GM12878 (cell line): Measurements from ENCODE around the gene GSTO1. TPM values are rescaled to one million over a fixed set of nuclear protein-coding genes. Genes with fewer than 3 reads are reported as not detected.

Experiments
- ATAC-seq: fragments of 200-7000 bp; cut with Tn5 transposase; 3 replicates; pipeline ENCODE4 v1.9.1; 2020; ENCODE audit warnings: mild to moderate bottlenecking, moderate library complexity
- BruUV-seq: library from RNA; stranded (reverse); fragments of 400-500 nt; replicated peaks from 2 replicates; lab custom pipeline; 2021; lab: Mats Ljungman, UMichigan
- CTCF ChIA-PET: fragments of 300-600 bp; sonication (Branson Sonifier 250); formaldehyde crosslinking; extraction: SDS; loops from one replicate; lab custom pipeline; 2021; ENCODE audit warnings: inconsistent platforms; lab: Yijun Ruan, JAX
- POLR2A ChIA-PET: fragments of 350-600 bp; formaldehyde crosslinking; extraction: SDS; loops from one replicate; lab custom pipeline; 2021; ENCODE audit warnings: inconsistent platforms; lab: Charles Lee
- RAD21 ChIA-PET: fragments of 300-600 bp; sonication (Branson Sonifier 250); formaldehyde crosslinking; loops from one replicate; lab custom pipeline; 2023; ENCODE audit warnings: antibody characterized with exemption; ENCODE audit not compliant: unreplicated experiment; lab: Charles Lee
- SMC1A ChIA-PET: fragments of 300-600 bp; sonication (Branson Sonifier 250); formaldehyde crosslinking; loops from one replicate; lab custom pipeline; 2023; ENCODE audit not compliant: unreplicated experiment, uncharacterized antibody; lab: Charles Lee
- DNase-seq: peaks from one replicate; pipeline ENCODE4 v3.0.0-alpha.2; 2011; ENCODE audit warnings: low read depth, low spot score
- FAIRE-seq: peaks from 3 replicates; lab custom pipeline; 2011; peaks lifted over from hg19 to GRCh38; lab: Jason Lieb, UNC
- H2AFZ ChIP-seq: 2 replicates; pipeline ENCODE4 v1.6.0; 2011; ENCODE audit warnings: low read depth, low read length, control low read depth; ENCODE audit not compliant: control insufficient read depth
- H3K27ac ChIP-seq: 2 replicates; pipeline ENCODE4 v1.5.1; 2011; ENCODE audit warnings: control low read depth; ENCODE audit not compliant: control insufficient read depth, insufficient read depth
- H3K27me3 ChIP-seq, 2 experiments: replicated peaks in 1 of 2; 2 replicates each; pipeline versions ENCODE4 v1.6.0 to v1.6.1; 2011; ENCODE audit warnings: low read length in 1 of 2; ENCODE audit not compliant: control insufficient read depth in 2 of 2, insufficient read depth in 2 of 2
- H3K36me3 ChIP-seq, 2 experiments: 2 replicates each; pipeline ENCODE4 v1.5.1; 2011; ENCODE audit warnings: low read length in 1 of 2; ENCODE audit not compliant: control insufficient read depth in 2 of 2, insufficient read depth in 2 of 2
- H3K4me1 ChIP-seq: 2 replicates; pipeline ENCODE4 v1.6.1; 2011; ENCODE audit warnings: mild to moderate bottlenecking, low read length, moderate library complexity, mixed read lengths; ENCODE audit not compliant: control insufficient read depth, insufficient read depth
- H3K4me2 ChIP-seq: 2 replicates; pipeline ENCODE4 v1.6.0; 2011; ENCODE audit warnings: control low read depth; ENCODE audit not compliant: control insufficient read depth, insufficient read depth
- H3K4me3 ChIP-seq: fragments of 200-600 bp; sonication (generic); 2 replicates; pipeline ENCODE4 v1.5.1; 2016
- H3K79me2 ChIP-seq: 2 replicates; pipeline ENCODE4 v1.6.0; 2011; ENCODE audit warnings: low read length; ENCODE audit not compliant: control insufficient read depth, insufficient read depth
- H3K9ac ChIP-seq: 2 replicates; pipeline ENCODE4 v1.8.0; 2011; ENCODE audit warnings: low read length, control low read depth, mixed read lengths; ENCODE audit not compliant: control insufficient read depth, insufficient read depth
- H3K9me3 ChIP-seq: replicated peaks from 3 replicates; pipeline ENCODE4 v1.5.1; 2011; ENCODE audit warnings: mild to moderate bottlenecking, low read length; ENCODE audit not compliant: control insufficient read depth, insufficient read depth
- H4K20me1 ChIP-seq: 2 replicates; pipeline ENCODE4 v1.6.0; 2011; ENCODE audit not compliant: control insufficient read depth, insufficient read depth
- CUX1 ChIP-seq: IDR thresholded peaks from 2 replicates; pipeline ENCODE4 v1.6.1; 2012; ENCODE audit warnings: improper control_type of control experiment, low read depth, low read length; ENCODE audit not compliant: insufficient replicate concordance
- NFXL1 ChIP-seq: fragments of 450-650 bp; IDR thresholded peaks from 2 replicates; pipeline ENCODE4 v1.6.1; 2017; ENCODE audit warnings: antibody characterized with exemption, mild to moderate bottlenecking, borderline replicate concordance
- NR2C1 ChIP-seq: fragments of 450-650 bp; IDR thresholded peaks from 2 replicates; pipeline ENCODE4 v1.6.1; 2017; ENCODE audit warnings: antibody characterized with exemption, mild to moderate bottlenecking, moderate library complexity
- POLR2A ChIP-seq: IDR thresholded peaks from 2 replicates; pipeline ENCODE4 v1.6.1; 2011; ENCODE audit warnings: low read depth, mild to moderate bottlenecking, low read length
- TCF12 ChIP-seq: IDR thresholded peaks from 2 replicates; pipeline ENCODE4 v1.6.1; 2011; ENCODE audit warnings: low read depth, mild to moderate bottlenecking, low read length
- ZBTB11 ChIP-seq: fragments of 450-650 bp; formaldehyde crosslinking; IDR thresholded peaks from 2 replicates; pipeline ENCODE4 v1.5.0; 2022; ENCODE audit warnings: mild to moderate bottlenecking, missing genetic modification characterization
- WGBS: methylation state at CpG from one replicate; pipeline ENCODE4 v1.1.6; 2016; ENCODE audit warnings: low lambda C conversion rate; ENCODE audit not compliant: insufficient replicate concordance, insufficient coverage; ENCODE audit errors: missing lambda C conversion rate; 5-methylcytosine and 5-hydroxymethylcytosine counted together
- in situ Hi-C: fragments of 300-500 bp; cut with MboI; formaldehyde crosslinking; loops from 9 replicates; pipeline ENCODE4 v1.14.3; 2018; ENCODE audit warnings: mixed read lengths
- intact Hi-C: fragments of 100-400 bp; cut with micrococcal nuclease; formaldehyde crosslinking; loops from one replicate; pipeline ENCODE4 v1.14.2; 2022; ENCODE audit not compliant: unreplicated experiment
- polyA plus RNA-seq, 11 experiments: library from polyadenylated mRNA; depleted of rRNA in 4 of 11; unstranded in 6 of 11; stranded (reverse) in 5 of 11; fragments of >200 nt; fragmentation: Nextera tagmentation in 4 of 11; fragmentation: Illumina TruSeq in 1 of 11; extraction: Ambion mirVana in 4 of 11; extraction: Trizol in 1 of 11; gene quantifications; 1 replicate in 1 of 11; 2 replicates in 10 of 11; pipeline versions ENCODE4 v1.2.1 to v1.2.3, GENCODE V29; 2011 to 2016; ENCODE audit warnings: inconsistent platforms in 2 of 11, missing spikeins in 2 of 11, low read depth in 1 of 11
- total RNA-seq, 4 experiments: library from RNA; depleted of rRNA in 3 of 4; stranded (reverse); fragments of >200 nt in 3 of 4; fragmentation: Illumina TruSeq in 1 of 4; extraction: Trizol in 1 of 4; gene quantifications; 2 replicates each; pipeline versions ENCODE4 v1.2.1 to v1.2.3, GENCODE V29; 2013 to 2021

Gene GSTO1
- total and polyA plus RNA-seq, 10 of the 15 experiments (the other 5 are each of a cell fraction or from before 2014, with no cell fraction given), result 53.1 to 197 (median 112) TPM

- no peak overlapping the region for H3K27ac ChIP-seq
- ATAC-seq, result no peak
- no peak overlapping the region for H3K4me3 ChIP-seq
- no TSS peak for BruUV-seq
- H3K9me3 ChIP-seq, result no peaks in the 10 kb centered on the region; the same call in 2 of the 3 replicates
- SMC1A ChIA-PET, result interaction anchor here (0.9 to 2.1 kb wide), 7 partner anchors 7 to 179 kb away, joined by 3 to 12 read pairs (median 3); no protein-coding TSS in a partner anchor
- no peaks in the 10 kb centered on the region for H3K79me2 ChIP-seq
- TF ChIP-seq NFXL1, result no peak
- TF ChIP-seq CUX1, result no peak
- no peak for TF ChIP-seq ZBTB11 (CRISPR knock-in tag)
- TF ChIP-seq NR2C1, result no peak
- TF ChIP-seq POLR2A, result no peak
- TF ChIP-seq TCF12, result no peak
- TF ChIP-seq, all 136 proteins: peak for 0
- Histone ChIP-seq H3K27me3 (peaks cover 0 to 5% of the 10 kb centered on the region in 2 experiments; a peak in 2 of 4 replicates), H3K4me1 (no peaks in the 10 kb centered on the region), H3K36me3 (no peaks in the 10 kb centered on the region), H4K20me1 (no peaks in the 10 kb centered on the region), H2AFZ (no peak overlapping the region), H3K4me2 (no peak overlapping the region), H3K9ac (no peak overlapping the region)
- ChIA-PET POLR2A (no interaction called here), CTCF (interaction anchor here (0.8 to 2.9 kb wide), 8 partner anchors 8 to 54 kb away, joined by 3 to 29 read pairs (median 6); partner anchors contain the start of gene CFAP58), RAD21 (interaction anchor here (0.7 to 1.2 kb wide), 2 partner anchors 47 to 53 kb away, joined by 3 to 5 read pairs; no protein-coding TSS in a partner anchor)
- DNase-seq, result no peak
- intact Hi-C loops (loop anchor here (10.0 kb wide), 1 partner anchor 186 kb away; no protein-coding TSS in a partner anchor), in situ Hi-C loops (loop anchor here (10.0 kb wide), 1 partner anchor 46 kb away; no protein-coding TSS in a partner anchor)
- FAIRE-seq, result no peak
- WGBS, result 22% methylated on average over 13 of the region's 13 CpGs
Observed at GRCh38 chr10:104299031-104299904, 44.6 kb downstream of the GSTO1 start.
